CD14-positive monocyte (primary cell): ENCODE results near the gene SNIP1. TPM values are rescaled to one million over a fixed set of nuclear protein-coding genes. Genes with fewer than 3 reads are reported as not detected.

Experiments used
- DNase-seq, 3 donors: peaks; one replicate each; pipeline ENCODE4 v3.0.0-alpha.2; 2011 to 2022
- H2AFZ ChIP-seq: 2 replicates; pipeline ENCODE4 v1.6.0; 2012; ENCODE audit warnings: mild to moderate bottlenecking, low read depth, low read length, inconsistent platforms; ENCODE audit not compliant: insufficient read depth, poor library complexity, severe bottlenecking
- H3K27ac ChIP-seq, 2 donors: 1 replicate in 1 of 2; 2 replicates in 1 of 2; pipeline ENCODE4 v1.5.1; 2012 to 2013; ENCODE audit warnings: low read length in 2 of 2, control low read depth in 1 of 2, inconsistent platforms in 1 of 2, low read depth in 1 of 2, mild to moderate bottlenecking in 1 of 2
- H3K27me3 ChIP-seq, 2 donors: one replicate each; pipeline versions ENCODE4 v1.6.0 to v1.6.1; 2011 to 2013; ENCODE audit warnings: low read length in 2 of 2; ENCODE audit not compliant: control insufficient read depth in 2 of 2, insufficient read depth in 2 of 2
- H3K36me3 ChIP-seq, 2 donors: replicated peaks in 1 of 2; 1 replicate in 1 of 2; 2 replicates in 1 of 2; pipeline versions ENCODE4 v1.5.1 to v1.6.1; 2012 to 2013; ENCODE audit warnings: low read length in 2 of 2, control low read depth in 1 of 2, inconsistent platforms in 1 of 2, mild to moderate bottlenecking in 1 of 2; ENCODE audit not compliant: insufficient read depth in 2 of 2, control insufficient read depth in 1 of 2
- H3K4me1 ChIP-seq, 2 donors: 1 replicate in 1 of 2; 2 replicates in 1 of 2; pipeline versions ENCODE4 v1.5.1 to v1.6.1; 2012 to 2013; ENCODE audit warnings: low read length in 2 of 2, control low read depth in 1 of 2, inconsistent platforms in 1 of 2, mild to moderate bottlenecking in 1 of 2, moderate library complexity in 1 of 2; ENCODE audit not compliant: insufficient read depth in 2 of 2, control insufficient read depth in 1 of 2
- H3K4me2 ChIP-seq: replicated peaks from 2 replicates; pipeline ENCODE3; 2012; ENCODE audit warnings: low read length, moderate library complexity, mild to moderate bottlenecking; ENCODE audit not compliant: poor library complexity, severe bottlenecking; ENCODE audit errors: extremely low read depth
- H3K4me3 ChIP-seq, 3 experiments: fragments of 200-600 bp in 1 of 3; sonication (generic) in 1 of 3; replicated peaks in 1 of 3; 1 replicate in 2 of 3; 2 replicates in 1 of 3; pipeline ENCODE4 v1.5.1; 2011 to 2013; ENCODE audit warnings: low read length in 3 of 3, mild to moderate bottlenecking in 3 of 3, control low read depth in 2 of 3, low read depth in 2 of 3, inconsistent platforms in 1 of 3, moderate library complexity in 1 of 3
- H3K79me2 ChIP-seq: 2 replicates; pipeline ENCODE4 v1.6.0; 2012; ENCODE audit warnings: mild to moderate bottlenecking, control low read depth, inconsistent platforms, low read length, moderate library complexity; ENCODE audit not compliant: insufficient read depth
- H3K9ac ChIP-seq: 2 replicates; pipeline ENCODE4 v1.6.0; 2017; ENCODE audit warnings: low read length, mild to moderate bottlenecking; ENCODE audit not compliant: insufficient read depth, poor library complexity, severe bottlenecking
- H3K9me3 ChIP-seq, 2 donors: replicated peaks in 1 of 2; 1 replicate in 1 of 2; 2 replicates in 1 of 2; pipeline versions ENCODE4 v1.5.1 to v1.6.1; 2012 to 2013; ENCODE audit warnings: low read length in 2 of 2, control low read depth in 1 of 2; ENCODE audit not compliant: control insufficient read depth in 1 of 2, insufficient read depth in 1 of 2
- H4K20me1 ChIP-seq: 2 replicates; pipeline ENCODE4 v1.6.0; 2012; ENCODE audit warnings: mild to moderate bottlenecking, low read length, control low read depth, moderate library complexity; ENCODE audit not compliant: insufficient read depth
- H3K27ac Mint-ChIP-seq, 7 donors: one replicate each; pipeline ENCODE4 v1.8.0; 2020; ENCODE audit warnings: mild to moderate bottlenecking in 7 of 7, mixed read lengths in 7 of 7, moderate library complexity in 6 of 7, inconsistent platforms in 2 of 7
- H3K27me3 Mint-ChIP-seq, 3 donors: one replicate each; pipeline ENCODE4 v1.8.0; 2021 to 2022; ENCODE audit warnings: low read depth in 3 of 3, mild to moderate bottlenecking in 3 of 3, mixed read lengths in 3 of 3, moderate library complexity in 3 of 3, inconsistent platforms in 1 of 3
- H3K36me3 Mint-ChIP-seq, 2 donors: one replicate each; pipeline ENCODE4 v1.8.0; 2020; ENCODE audit warnings: mixed read lengths in 2 of 2, inconsistent platforms in 1 of 2, mild to moderate bottlenecking in 1 of 2
- H3K4me1 Mint-ChIP-seq: one replicate; pipeline ENCODE4 v1.8.0; 2020; ENCODE audit warnings: mild to moderate bottlenecking, mixed read lengths
- H3K4me3 Mint-ChIP-seq, 2 donors: one replicate each; pipeline ENCODE4 v1.8.0; 2020; ENCODE audit warnings: mild to moderate bottlenecking in 2 of 2, mixed read lengths in 2 of 2, moderate library complexity in 1 of 2
- H3K9me3 Mint-ChIP-seq, 7 donors: one replicate each; pipeline ENCODE4 v1.8.0; 2020 to 2022; ENCODE audit warnings: mixed read lengths in 7 of 7, mild to moderate bottlenecking in 6 of 7, moderate library complexity in 6 of 7, inconsistent platforms in 2 of 7
- CTCF ChIP-seq: fragments of 200-600 bp; IDR thresholded peaks from one replicate; pipeline ENCODE4 v1.8.0; 2022; ENCODE audit warnings: antibody characterized with exemption, mild to moderate bottlenecking
- WGBS: methylation state at CpG from one replicate; pipeline ENCODE4 v1.1.5; 2013; ENCODE audit warnings: missing lambda C conversion rate; ENCODE audit not compliant: insufficient coverage; 5-methylcytosine and 5-hydroxymethylcytosine counted together
- intact Hi-C, 2 donors: fragments of 100-400 bp; cut with micrococcal nuclease; formaldehyde crosslinking; loops; one replicate each; pipeline versions ENCODE4 v1.15.0 to v1.15.1; 2023
- polyA plus RNA-seq, 3 donors: library from polyadenylated mRNA; depleted of rRNA in 1 of 3; unstranded in 2 of 3; stranded (reverse) in 1 of 3; fragments of 300-500 nt in 2 of 3; fragments of >200 nt in 1 of 3; fragmentation: Illumina TruSeq in 2 of 3; gene quantifications; 1 replicate in 2 of 3; 2 replicates in 1 of 3; pipeline ENCODE4 v1.2.3, GENCODE V29; 2012 to 2021

Gene SNIP1
- polyA plus RNA-seq, 3 donors = 1.6 to 6.8 (median 3.3) TPM

- no peak for DNase-seq
- no peak for TF ChIP-seq CTCF
- intact Hi-C loops = loop anchor here (5.0 to 10.0 kb wide), 3 partner anchors 38 to 456 kb away; partner anchors contain the start of genes GNL2 (in 1 of the 2) and UTP11 (in 1 of the 2)
- no peaks in the 10 kb centered on the region for H4K20me1 ChIP-seq
- 81% methylated on average over 4 of the region's 7 CpGs for WGBS
- no peak overlapping the region for H3K4me2 ChIP-seq
- Mint-ChIP-seq H3K9me3 (peaks cover 0 to 9% (median 0%) of the 10 kb centered on the region in 7 donors), H3K27me3 (no peaks in the 10 kb centered on the region), H3K36me3 (peaks cover 2 to 5% of the 10 kb centered on the region in 2 donors), H3K4me1 (peaks cover 10% of the 10 kb centered on the region), H3K4me3 (no peak overlapping the region), H3K27ac (no peak overlapping the region)
- peaks cover 2 to 15% of the 10 kb centered on the region in 2 donors for H3K36me3 ChIP-seq
- H3K4me1 ChIP-seq = peaks cover 0 to 11% of the 10 kb centered on the region in 2 donors
- no peaks in the 10 kb centered on the region for H3K27me3 ChIP-seq
- H3K9me3 ChIP-seq = no peaks in the 10 kb centered on the region
- no peak overlapping the region for H3K4me3 ChIP-seq
- no peak overlapping the region for H3K27ac ChIP-seq
- H3K79me2 ChIP-seq = peaks cover under 1% of the 10 kb centered on the region
- no peak overlapping the region for H2AFZ ChIP-seq
- H3K9ac ChIP-seq = no peak overlapping the region
Measured at GRCh38 chr1:37559080-37559479, 5.0 kb upstream of the SNIP1 start.

- TF ChIP-seq CTCF = no peak
- no peak for DNase-seq
- Histone ChIP-seq H3K27ac (no peak overlapping the region), H2AFZ (no peak overlapping the region), H3K36me3 (peaks cover 2 to 11% of the 10 kb centered on the region in 2 donors), H3K9me3 (no peaks in the 10 kb centered on the region), H3K27me3 (no peaks in the 10 kb centered on the region), H3K79me2 (peaks cover 7% of the 10 kb centered on the region), H3K4me2 (no peak overlapping the region), H3K4me3 (no peak overlapping the region), H3K9ac (no peak overlapping the region), H3K4me1 (peaks cover 3 to 14% of the 10 kb centered on the region in 2 donors), H4K20me1 (no peaks in the 10 kb centered on the region)
- Mint-ChIP-seq H3K27me3 (no peaks in the 10 kb centered on the region), H3K4me1 (peaks cover 12% of the 10 kb centered on the region), H3K36me3 (peaks cover 2 to 4% of the 10 kb centered on the region in 2 donors), H3K27ac (peak overlapping the region in 1 of 7 donors; percentile 19), H3K4me3 (no peak overlapping the region), H3K9me3 (peaks cover 0 to 9% (median 0%) of the 10 kb centered on the region in 7 donors)
- intact Hi-C loops = loop anchor here (5.0 to 10.0 kb wide), 3 partner anchors 39 to 456 kb away; partner anchors contain the start of genes GNL2 (in 1 of the 2) and UTP11 (in 1 of the 2)
- 79% methylated on average over 1 of the region's 1 CpG for WGBS
Measured at GRCh38 chr1:37558411-37558810, 4.3 kb upstream of the SNIP1 start.
